ENCODE results near the gene SNX3. TPM values are rescaled to one million over a fixed set of nuclear protein-coding genes. Genes with fewer than 3 reads are reported as not detected.

The SNX3 gene
- total RNA-seq, 1 experiment from 2014 or later = 110 TPM

DNA sequence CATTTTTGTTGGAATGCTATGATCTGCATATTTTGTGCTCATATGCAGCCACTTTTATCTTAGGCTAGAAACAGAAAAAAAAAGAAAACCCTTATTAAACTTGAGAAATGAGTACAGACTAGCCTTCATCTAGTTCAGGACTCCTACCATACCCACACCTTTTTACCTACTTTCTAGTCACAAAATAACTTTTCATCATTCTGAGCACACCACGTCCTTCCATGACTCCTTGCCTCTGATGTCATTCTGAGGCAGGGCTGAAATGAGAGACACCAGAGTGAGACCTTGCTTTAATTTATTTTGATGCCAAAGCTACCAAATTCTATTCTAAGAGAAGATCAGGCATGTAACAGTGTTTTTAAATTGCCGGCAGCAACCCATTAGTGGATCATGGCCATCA lies 38.8 kb downstream of the SNX3 start:
- no peaks in the 10 kb centered on the region for H3F3A ChIP-seq (ENCODE audit: low read length, unreplicated experiment)
- H3K9me2 ChIP-seq (replicated peaks; ENCODE audit: low read length) = no peaks in the 10 kb centered on the region
- H3K9ac ChIP-seq (ENCODE audit: low read length) = no peak overlapping the region
- no peaks in the 10 kb centered on the region for H3K9me3 ChIP-seq (ENCODE audit: low read length)
- no peak overlapping the region for H3K4me3 ChIP-seq (ENCODE audit: low read length)
- ChIA-PET POLR2A (ENCODE audit: unreplicated experiment) (no interaction called here), CTCF (no interaction called here)
- peaks cover 8% of the 10 kb centered on the region for H3K36me3 ChIP-seq (ENCODE audit: low read depth, low read length)
- ATAC-seq (no peak), DNase-seq (no peak)
- no TSS peak for BruUV-seq (replicated peaks)
- H3K27ac ChIP-seq (ENCODE audit: low read length) = no peak overlapping the region
- H3K79me2 ChIP-seq (ENCODE audit: low read length) = peaks cover 7% of the 10 kb centered on the region; the same call in 1 of the 2 replicates
- no peak overlapping the region for H2AFZ ChIP-seq (ENCODE audit: low read length)
- TF ChIP-seq EZH2 (IDR thresholded peaks at IDR 0.05; ENCODE audit: low read length, unreplicated experiment) (no peak), EZH2phosphoT487 (IDR thresholded peaks at IDR 0.05; ENCODE audit: borderline replicate concordance, low read length) (no peak), CTCF (conservative IDR thresholded peaks at IDR 0.05; ENCODE audit: low read depth, low read length) (no peak)
- no peak overlapping the region for H3K4me2 ChIP-seq (ENCODE audit: low read length)
- H3K27me3 ChIP-seq (ENCODE audit: low read length) = no peaks in the 10 kb centered on the region
- intact Hi-C loops (cut with micrococcal nuclease) = loop anchor here (10.0 kb wide), 1 partner anchor 107 kb away; no protein-coding TSS in a partner anchor
- H4K20me1 ChIP-seq (ENCODE audit: low read length) = no peaks in the 10 kb centered on the region
- H3K4me1 ChIP-seq (ENCODE audit: insufficient read depth, low read length) = no peaks in the 10 kb centered on the region

DNA sequence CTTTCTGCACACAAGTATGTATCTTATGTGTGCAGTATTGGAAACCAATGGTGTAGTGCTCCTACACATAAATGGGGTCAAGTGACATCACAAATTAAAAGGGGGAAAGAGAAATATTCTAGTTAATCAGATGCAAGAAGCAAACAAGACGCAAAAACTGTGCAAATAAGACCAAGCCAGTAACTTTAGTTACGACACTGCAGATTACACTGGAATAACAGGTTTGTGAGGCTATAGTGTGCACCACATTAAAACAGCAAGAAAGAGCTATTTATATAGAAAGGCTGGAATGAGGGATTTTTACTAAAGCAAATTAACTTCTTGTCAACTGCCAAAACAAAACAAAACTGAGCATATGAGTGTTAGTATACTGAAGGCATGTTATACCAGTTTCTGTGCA lies 49.2 kb downstream of the SNX3 start:
- no peak overlapping the region for H3K9ac ChIP-seq (ENCODE audit: low read length)
- no peak for ATAC-seq
- H3K36me3 ChIP-seq (ENCODE audit: low read depth, low read length) = no peaks in the 10 kb centered on the region; the same call in 1 of the 2 replicates
- H3K4me1 ChIP-seq (ENCODE audit: insufficient read depth, low read length) = no peaks in the 10 kb centered on the region
- no peaks in the 10 kb centered on the region for H4K20me1 ChIP-seq (ENCODE audit: low read length)
- no peaks in the 10 kb centered on the region for H3K79me2 ChIP-seq (ENCODE audit: low read length)
- intact Hi-C loops (cut with micrococcal nuclease) = no loop called here
- H3K4me2 ChIP-seq (ENCODE audit: low read length) = no peak overlapping the region
- H3K9me2 ChIP-seq (replicated peaks; ENCODE audit: low read length) = no peaks in the 10 kb centered on the region
- no peak for TF ChIP-seq CTCF (conservative IDR thresholded peaks at IDR 0.05; ENCODE audit: low read depth, low read length)
- no peak for TF ChIP-seq EZH2phosphoT487 (IDR thresholded peaks at IDR 0.05; ENCODE audit: borderline replicate concordance, low read length)
- no peak for TF ChIP-seq EZH2 (IDR thresholded peaks at IDR 0.05; ENCODE audit: low read length, unreplicated experiment)
- H2AFZ ChIP-seq (ENCODE audit: low read length) = no peak overlapping the region
- no peak overlapping the region for H3K4me3 ChIP-seq (ENCODE audit: low read length)
- H3K27ac ChIP-seq (ENCODE audit: low read length) = no peak overlapping the region
- no peaks in the 10 kb centered on the region for H3K27me3 ChIP-seq (ENCODE audit: low read length)
- POLR2A ChIA-PET (ENCODE audit: unreplicated experiment) = no interaction called here
- CTCF ChIA-PET = no interaction called here
- TSS peak; percentile 85 for BruUV-seq (replicated peaks)
- peak; percentile 35 for DNase-seq
- no peaks in the 10 kb centered on the region for H3F3A ChIP-seq (ENCODE audit: low read length, unreplicated experiment)
- no peaks in the 10 kb centered on the region for H3K9me3 ChIP-seq (ENCODE audit: low read length)

DNA sequence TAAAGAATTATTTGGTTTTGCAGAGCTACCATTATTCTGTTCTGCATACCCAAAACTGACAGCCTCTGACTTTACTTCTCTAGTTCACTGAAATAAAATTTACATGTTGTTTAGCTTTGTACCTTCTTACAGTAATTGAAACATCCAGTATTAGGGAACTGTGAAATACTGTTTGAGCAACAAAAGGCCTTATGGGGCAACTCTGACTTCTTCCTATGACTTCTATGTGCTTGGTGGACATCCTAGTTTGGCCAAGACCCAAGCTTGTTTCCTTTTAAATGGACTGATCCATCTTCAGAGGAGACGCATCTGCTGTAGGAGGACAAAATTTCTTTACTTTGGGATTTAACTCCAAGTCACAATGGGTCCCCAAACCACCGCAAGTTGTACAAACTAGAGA lies 50.3 kb downstream of the SNX3 start:
- no peaks in the 10 kb centered on the region for H3K9me3 ChIP-seq (ENCODE audit: low read length)
- H3K4me1 ChIP-seq (ENCODE audit: insufficient read depth, low read length) = no peaks in the 10 kb centered on the region
- H3K4me3 ChIP-seq (ENCODE audit: low read length) = no peak overlapping the region
- H3K36me3 ChIP-seq (ENCODE audit: low read depth, low read length) = no peaks in the 10 kb centered on the region; the same call in 1 of the 2 replicates
- no peaks in the 10 kb centered on the region for H3F3A ChIP-seq (ENCODE audit: low read length, unreplicated experiment)
- CTCF ChIA-PET = no interaction called here
- BruUV-seq (replicated peaks) = no TSS peak
- no peak overlapping the region for H2AFZ ChIP-seq (ENCODE audit: low read length)
- POLR2A ChIA-PET (ENCODE audit: unreplicated experiment) = no interaction called here
- H3K79me2 ChIP-seq (ENCODE audit: low read length) = no peaks in the 10 kb centered on the region
- H4K20me1 ChIP-seq (ENCODE audit: low read length) = no peaks in the 10 kb centered on the region
- DNase-seq = no peak
- no peaks in the 10 kb centered on the region for H3K9me2 ChIP-seq (replicated peaks; ENCODE audit: low read length)
- no peaks in the 10 kb centered on the region for H3K27me3 ChIP-seq (ENCODE audit: low read length)
- intact Hi-C loops (cut with micrococcal nuclease) = no loop called here
- H3K27ac ChIP-seq (ENCODE audit: low read length) = no peak overlapping the region
- no peak overlapping the region for H3K9ac ChIP-seq (ENCODE audit: low read length)
- H3K4me2 ChIP-seq (ENCODE audit: low read length) = no peak overlapping the region
- TF ChIP-seq CTCF (conservative IDR thresholded peaks at IDR 0.05; ENCODE audit: low read depth, low read length) (no peak), EZH2 (IDR thresholded peaks at IDR 0.05; ENCODE audit: low read length, unreplicated experiment) (no peak), EZH2phosphoT487 (IDR thresholded peaks at IDR 0.05; ENCODE audit: borderline replicate concordance, low read length) (no peak)
- ATAC-seq = no peak
